Thyroid gland (tissue), 4 donors: Measurements from ENCODE around the gene EWSR1. TPM values are rescaled to one million over a fixed set of nuclear protein-coding genes. Genes with fewer than 3 reads are reported as not detected.

Experiments used
- DNase-seq, 2 donors: peaks; one replicate each; pipeline ENCODE4 v3.0.0-alpha.2; 2019
- H3K27ac ChIP-seq, 3 donors: fragments of 200-600 bp; sonication (generic); 1 replicate in 2 of 3; 2 replicates in 1 of 3; pipeline ENCODE4 v1.5.1; 2016 to 2019; ENCODE audit warnings: mild to moderate bottlenecking in 1 of 3, moderate library complexity in 1 of 3
- H3K27me3 ChIP-seq: fragments of 200-600 bp; sonication (generic); one replicate; pipeline ENCODE4 v1.5.1; 2019
- H3K36me3 ChIP-seq, 2 donors: fragments of 200-600 bp; sonication (generic); one replicate each; pipeline ENCODE4 v1.5.1; 2016 to 2019
- H3K4me1 ChIP-seq, 2 donors: fragments of 200-600 bp; sonication (generic); one replicate each; pipeline ENCODE4 v1.5.1; 2017 to 2019
- H3K4me3 ChIP-seq, 3 donors: fragments of 200-600 bp; sonication (generic); replicated peaks in 1 of 3; 1 replicate in 2 of 3; 2 replicates in 1 of 3; pipeline ENCODE4 v1.5.1; 2016; ENCODE audit warnings: mild to moderate bottlenecking in 1 of 3
- H3K9me3 ChIP-seq: fragments of 200-600 bp; sonication (generic); one replicate; pipeline ENCODE4 v1.5.1; 2017
- POLR2A ChIP-seq, 2 donors: fragments of 450-650 bp; IDR thresholded peaks; one replicate each; pipeline ENCODE4 v1.6.1; 2017; ENCODE audit warnings: antibody characterized with exemption in 2 of 2, mild to moderate bottlenecking in 2 of 2, moderate library complexity in 1 of 2
- WGBS, 2 donors: methylation state at CpG; one replicate each; pipeline ENCODE4 v1.1.5; 2017; 5-methylcytosine and 5-hydroxymethylcytosine counted together
- intact Hi-C: fragments of 100-400 bp; cut with DNase I; formaldehyde crosslinking; loops from one replicate; pipeline ENCODE4 v1.15.1; 2023
- total RNA-seq, 4 donors: library from RNA; depleted of rRNA; stranded (reverse); fragments of >200 nt; gene quantifications; one replicate each; pipeline ENCODE4 v1.2.3, GENCODE V29; 2016
- TF ChIP-seq, protein P1 (sequence below), 6 experiments: fragments of 200-600 bp in 3 of 6; fragments of 450-650 bp in 3 of 6; sonication (generic) in 3 of 6; IDR thresholded peaks; one replicate each; pipeline ENCODE4 v1.5.1; 2016 to 2019; ENCODE audit warnings: antibody characterized with exemption in 6 of 6, mild to moderate bottlenecking in 2 of 6, inconsistent platforms in 1 of 6, moderate library complexity in 1 of 6

Gene EWSR1
- total RNA-seq, 4 donors from 2014 or later = 205 to 290 (median 258) TPM

DNA sequence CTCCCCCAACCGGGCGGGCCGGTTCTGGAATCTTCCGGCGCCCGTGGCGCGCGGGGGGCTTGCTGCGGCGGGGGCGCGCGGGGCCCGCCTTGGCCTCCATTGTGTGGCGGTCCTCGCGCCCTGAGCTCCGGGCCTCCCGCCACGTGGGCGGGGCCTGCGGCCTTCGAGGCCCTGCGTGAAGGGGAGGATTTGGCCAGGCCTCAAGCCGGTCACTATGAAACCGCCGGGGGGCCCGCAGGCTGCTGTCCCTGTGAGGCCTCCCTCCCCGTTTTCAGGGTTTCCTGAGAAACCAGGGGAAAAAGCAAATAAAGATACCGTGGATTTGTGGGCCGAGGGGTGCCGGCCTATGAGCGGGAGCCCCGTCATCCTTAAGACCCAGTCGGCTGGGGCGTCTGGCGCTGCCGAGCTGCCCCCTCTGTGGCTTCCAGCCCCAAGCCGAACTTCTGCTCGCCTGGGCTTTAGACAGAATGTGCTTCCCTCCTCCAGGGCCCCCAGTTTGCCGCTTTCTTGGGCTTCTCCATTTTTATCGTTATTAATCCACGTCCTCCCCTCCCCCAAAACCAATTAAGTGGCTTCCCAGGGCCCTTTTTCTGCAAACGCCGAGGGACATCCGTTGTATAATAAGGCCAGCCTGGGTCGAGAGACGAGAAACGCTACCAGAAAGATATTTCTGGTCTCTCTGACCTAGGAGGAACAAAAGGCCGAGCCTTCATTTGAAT, 602 bp downstream of the EWSR1 start:
- peak overlapping the region; percentile 95 to 98 (median 98) for H3K27ac ChIP-seq
- DNase-seq = peak; percentile 51 to 57
- H3K4me1 ChIP-seq = peaks cover 35 to 44% of the 10 kb centered on the region in 2 donors
- peaks cover 21 to 26% of the 10 kb centered on the region in 2 donors for H3K36me3 ChIP-seq
- no peaks in the 10 kb centered on the region for H3K27me3 ChIP-seq
- H3K4me3 ChIP-seq = peak overlapping the region; percentile 49 to 92 (median 78)
- TF ChIP-seq, protein P1, sequence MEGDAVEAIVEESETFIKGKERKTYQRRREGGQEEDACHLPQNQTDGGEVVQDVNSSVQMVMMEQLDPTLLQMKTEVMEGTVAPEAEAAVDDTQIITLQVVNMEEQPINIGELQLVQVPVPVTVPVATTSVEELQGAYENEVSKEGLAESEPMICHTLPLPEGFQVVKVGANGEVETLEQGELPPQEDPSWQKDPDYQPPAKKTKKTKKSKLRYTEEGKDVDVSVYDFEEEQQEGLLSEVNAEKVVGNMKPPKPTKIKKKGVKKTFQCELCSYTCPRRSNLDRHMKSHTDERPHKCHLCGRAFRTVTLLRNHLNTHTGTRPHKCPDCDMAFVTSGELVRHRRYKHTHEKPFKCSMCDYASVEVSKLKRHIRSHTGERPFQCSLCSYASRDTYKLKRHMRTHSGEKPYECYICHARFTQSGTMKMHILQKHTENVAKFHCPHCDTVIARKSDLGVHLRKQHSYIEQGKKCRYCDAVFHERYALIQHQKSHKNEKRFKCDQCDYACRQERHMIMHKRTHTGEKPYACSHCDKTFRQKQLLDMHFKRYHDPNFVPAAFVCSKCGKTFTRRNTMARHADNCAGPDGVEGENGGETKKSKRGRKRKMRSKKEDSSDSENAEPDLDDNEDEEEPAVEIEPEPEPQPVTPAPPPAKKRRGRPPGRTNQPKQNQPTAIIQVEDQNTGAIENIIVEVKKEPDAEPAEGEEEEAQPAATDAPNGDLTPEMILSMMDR (IDR thresholded peaks at IDR 0.05) = no peak
- TF ChIP-seq POLR2A (IDR thresholded peaks at IDR 0.05) = no peak
- intact Hi-C loops = no loop called here
- no peaks in the 10 kb centered on the region for H3K9me3 ChIP-seq
- 0% methylated on average over 13 to 24 of the region's 51 CpGs for WGBS, 2 donors

DNA sequence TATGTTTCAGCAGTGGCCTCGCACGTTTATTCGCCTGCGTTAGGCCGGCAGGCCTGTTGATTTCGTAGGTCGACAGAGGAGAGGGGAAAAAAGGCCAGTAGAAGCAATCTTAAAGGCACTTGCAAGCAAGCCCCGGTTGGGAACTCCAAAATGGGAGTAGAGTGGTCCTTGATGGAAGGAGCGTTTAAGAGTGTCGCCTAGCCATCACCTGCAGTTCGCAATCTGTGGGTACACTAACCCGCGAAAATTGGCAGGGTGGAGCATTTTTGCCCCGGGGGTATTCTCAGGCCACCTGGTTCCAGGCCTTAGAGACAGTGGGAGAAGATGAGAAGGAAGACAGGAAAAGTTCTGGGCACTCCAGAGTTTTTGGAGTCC, 1.1 kb downstream of the EWSR1 start:
- intact Hi-C loops = no loop called here
- Histone ChIP-seq H3K36me3 (peaks cover 26 to 27% of the 10 kb centered on the region in 2 donors), H3K9me3 (no peaks in the 10 kb centered on the region), H3K4me1 (peaks cover 35 to 44% of the 10 kb centered on the region in 2 donors), H3K4me3 (peak overlapping the region; percentile 49 to 92 (median 78)), H3K27me3 (no peaks in the 10 kb centered on the region), H3K27ac (peak overlapping the region in 2 of 3 donors; percentile 98)
- TF ChIP-seq POLR2A (IDR thresholded peaks at IDR 0.05) = no peak
- TF ChIP-seq, protein P1 (IDR thresholded peaks at IDR 0.05) = no peak
- WGBS, 2 donors = 1 to 4% methylated on average over 14 of the region's 14 CpGs
- no peak for DNase-seq

DNA sequence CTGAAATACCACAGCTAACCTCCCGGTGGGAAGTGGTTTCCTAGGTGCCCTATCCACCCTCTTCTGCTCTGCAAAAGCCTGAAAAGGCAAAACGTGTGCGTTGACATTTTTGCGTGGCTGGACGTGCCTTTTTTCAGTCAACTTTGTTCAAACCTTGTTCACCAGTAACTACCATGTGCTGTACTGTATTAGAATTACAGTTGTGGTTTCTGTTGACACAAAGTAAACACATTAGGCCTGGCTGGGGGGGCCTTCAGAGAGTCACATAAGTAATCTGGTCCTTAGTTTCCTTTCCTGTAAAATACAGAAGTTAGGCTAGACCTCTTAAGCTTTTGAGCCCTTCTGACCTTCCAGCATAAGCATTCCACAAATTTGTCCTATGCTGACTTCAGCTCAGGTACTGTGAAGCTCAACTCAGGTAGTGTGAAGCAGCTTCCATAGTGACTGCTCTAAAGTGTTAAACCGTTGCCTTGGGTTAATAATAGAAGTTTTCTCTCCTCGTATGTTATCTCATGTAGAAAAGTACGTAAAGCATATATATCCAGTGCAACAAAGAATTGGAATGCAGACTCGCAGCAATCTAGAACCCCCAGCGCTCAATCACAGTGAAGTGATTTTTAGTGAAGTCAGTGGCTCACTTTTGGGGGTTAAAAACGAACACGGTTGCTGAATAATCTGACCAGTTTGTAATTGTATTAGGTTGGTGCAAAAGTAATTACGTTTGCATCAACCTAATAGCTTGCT, 1.8 kb downstream of the EWSR1 start:
- intact Hi-C loops = loop anchor here (5.0 kb wide), 1 partner anchor 37 kb away; the partner anchor contains the start of gene GAS2L1
- H3K27me3 ChIP-seq = no peaks in the 10 kb centered on the region
- no peaks in the 10 kb centered on the region for H3K9me3 ChIP-seq
- no peak for TF ChIP-seq POLR2A (IDR thresholded peaks at IDR 0.05)
- TF ChIP-seq, protein P1 (IDR thresholded peaks at IDR 0.05) = no peak
- H3K4me1 ChIP-seq = peaks cover 35 to 44% of the 10 kb centered on the region in 2 donors
- H3K27ac ChIP-seq = peak overlapping the region in 1 of 3 donors; percentile 98
- DNase-seq = no peak
- H3K4me3 ChIP-seq = peak overlapping the region; percentile 14 to 78 (median 49)
- H3K36me3 ChIP-seq = peaks cover 32% of the 10 kb centered on the region in 2 donors
- 10 to 16% methylated on average over 13 of the region's 13 CpGs for WGBS, 2 donors

GRCh38 chr22:29270475-29271271, 2.6 kb downstream of the EWSR1 start:
- intact Hi-C loops = loop anchor here (5.0 kb wide), 1 partner anchor 37 kb away; the partner anchor contains the start of gene GAS2L1
- H3K27ac ChIP-seq = peak overlapping the region in 1 of 3 donors; percentile 19

More at GRCh38 chr22:29270475-29271271, 2.6 kb downstream of the EWSR1 start:
- Histone ChIP-seq H3K27me3 (no peaks in the 10 kb centered on the region), H3K4me3 (peak overlapping the region in 1 of 3 donors; percentile 78), H3K4me1 (peaks cover 35 to 44% of the 10 kb centered on the region in 2 donors), H3K9me3 (no peaks in the 10 kb centered on the region), H3K36me3 (peaks cover 25 to 33% of the 10 kb centered on the region in 2 donors)
- TF ChIP-seq, protein P1 (IDR thresholded peaks at IDR 0.05) = no peak
- no peak for TF ChIP-seq POLR2A (IDR thresholded peaks at IDR 0.05)
- 20 to 22% methylated on average over 9 of the region's 9 CpGs for WGBS, 2 donors
- DNase-seq = no peak
